ENCODE measurements around the gene LGALS12.

The LGALS12 gene

DNA sequence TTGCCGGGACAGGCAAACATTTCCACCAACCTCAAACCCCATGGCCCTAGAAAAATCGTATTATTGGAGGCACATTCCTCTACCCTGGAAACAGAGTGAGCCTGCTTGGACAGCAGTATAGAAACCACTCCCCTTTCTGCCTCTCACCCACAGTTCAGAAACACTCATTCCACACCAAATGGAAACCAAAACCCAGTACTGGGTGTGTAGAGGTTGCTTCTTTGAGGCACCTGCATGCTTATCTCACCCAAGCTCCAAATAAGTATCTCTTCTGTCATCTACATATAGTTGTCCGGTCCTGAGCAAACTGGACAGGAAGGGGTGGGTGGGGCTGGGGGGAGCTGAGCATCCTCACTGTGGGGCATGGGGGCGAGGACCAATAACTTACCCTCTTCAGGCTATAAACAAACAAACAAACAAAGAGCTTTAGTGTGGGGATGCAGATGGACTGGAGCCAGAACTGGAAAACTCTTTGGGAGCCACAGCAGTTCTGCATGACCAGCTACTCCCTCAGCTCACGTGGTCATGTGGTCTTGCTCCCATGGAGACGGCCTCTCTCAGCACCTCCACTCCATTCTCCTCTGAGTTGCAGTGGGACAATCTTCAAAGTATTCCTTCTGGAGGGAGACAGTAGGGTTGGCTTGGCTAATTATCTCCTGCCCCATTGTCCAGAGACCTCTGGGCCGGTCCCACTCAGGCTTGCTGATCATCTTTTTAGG is 58.3 kb downstream of the LGALS12 start:
- DNase-seq = no peak

DNA sequence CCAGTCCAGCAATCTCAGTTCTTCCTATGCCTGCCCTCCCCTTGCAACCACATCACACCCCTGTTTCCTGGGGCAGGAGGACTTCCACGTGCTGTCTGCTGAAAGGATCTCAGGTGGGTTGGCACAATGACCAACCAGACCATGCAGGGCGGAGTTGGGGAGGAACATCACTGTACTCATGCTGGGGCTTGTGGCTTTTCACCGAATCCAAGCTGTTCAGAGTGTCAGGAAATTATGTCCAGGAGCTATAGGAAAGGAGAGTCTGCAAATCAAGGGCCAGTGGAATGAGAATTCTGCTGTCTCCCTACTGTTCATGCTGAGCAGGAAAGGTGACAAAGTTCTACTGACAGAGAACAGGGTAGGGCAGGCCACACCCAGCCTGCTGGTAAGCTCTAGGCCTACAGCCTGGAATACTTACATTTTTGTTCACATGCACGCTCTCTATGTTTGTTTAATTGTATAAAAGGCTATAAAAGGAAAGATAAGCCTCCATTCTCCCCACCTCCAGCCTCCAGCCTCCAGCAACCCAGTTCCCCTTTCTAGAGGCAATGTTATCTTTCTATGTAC is 59.0 kb downstream of the LGALS12 start:
- DNase-seq = no peak
